HEK293 (cell line): ENCODE results near the gene ZNF462.

Source experiments
- CTCF ChIA-PET: fragments of 350-600 bp; formaldehyde crosslinking; extraction: SDS; loops from one replicate; lab custom pipeline; 2021; ENCODE audit warnings: antibody characterized with exemption; lab: Yijun Ruan, JAX
- POLR2A ChIA-PET: fragments of 300-600 bp; formaldehyde crosslinking; extraction: SDS; loops from one replicate; lab custom pipeline; 2020; ENCODE audit warnings: antibody characterized with exemption, inconsistent platforms; lab: Yijun Ruan, JAX
- H3K27ac ChIP-seq: fragments of 200-500 bp; sonication (Bioruptor generic); 2 replicates; pipeline ENCODE4 v1.5.1; 2014; ENCODE audit warnings: low read depth, low read length, control low read depth, inconsistent platforms; ENCODE audit errors: extremely low read depth
- H3K36me3 ChIP-seq, 2 experiments: fragments of 200-500 bp in 1 of 2; sonication (Bioruptor generic) in 1 of 2; 1 replicate in 1 of 2; 2 replicates in 1 of 2; pipeline ENCODE4 v1.5.1; 2014 to 2017; ENCODE audit warnings: inconsistent platforms in 2 of 2, low read length in 2 of 2; ENCODE audit not compliant: control insufficient read depth in 2 of 2, insufficient read depth in 1 of 2
- H3K4me1 ChIP-seq: fragments of 200-500 bp; sonication (Bioruptor generic); 2 replicates; pipeline ENCODE4 v1.5.1; 2014; ENCODE audit warnings: mild to moderate bottlenecking, low read length, inconsistent platforms; ENCODE audit not compliant: control insufficient read depth, insufficient read depth
- H3K4me3 ChIP-seq: 2 replicates; pipeline ENCODE4 v1.5.1; 2011; ENCODE audit warnings: low read depth, mild to moderate bottlenecking, control low read depth, low read length, moderate library complexity
- H3K9me3 ChIP-seq: fragments of 200-500 bp; sonication (Bioruptor generic); 2 replicates; pipeline ENCODE4 v1.5.1; 2014; ENCODE audit warnings: low read depth, low read length, inconsistent platforms; ENCODE audit not compliant: control insufficient read depth, insufficient read depth
- ATF2 ChIP-seq: fragments of 450-650 bp; formaldehyde crosslinking; IDR thresholded peaks from 2 replicates; pipeline ENCODE4 v1.5.1; 2016; ENCODE audit warnings: missing biosample characterization, missing genetic modification characterization, low read depth
- IKZF3 ChIP-seq: fragments of 450-650 bp; IDR thresholded peaks from 2 replicates; pipeline ENCODE4 v1.5.0; 2018; ENCODE audit warnings: missing biosample characterization, mild to moderate bottlenecking, missing genetic modification characterization, moderate library complexity
- KLF1 ChIP-seq: fragments of 450-650 bp; formaldehyde crosslinking; IDR thresholded peaks from 2 replicates; pipeline ENCODE4 v1.5.1; 2016; ENCODE audit warnings: missing biosample characterization, missing genetic modification characterization
- KLF17 ChIP-seq: fragments of 450-650 bp; formaldehyde crosslinking; IDR thresholded peaks from 2 replicates; pipeline ENCODE4 v1.5.1; 2016; ENCODE audit warnings: missing biosample characterization, missing genetic modification characterization
- MEIS1 ChIP-seq: sonication (generic); formaldehyde crosslinking; IDR thresholded peaks from 2 replicates; pipeline ENCODE4 v1.8.1; 2022; ENCODE audit warnings: missing genetic modification reagents, mild to moderate bottlenecking, borderline replicate concordance
- PATZ1 ChIP-seq: fragments of 450-650 bp; formaldehyde crosslinking; IDR thresholded peaks from 2 replicates; pipeline ENCODE4 v1.5.1; 2016; ENCODE audit warnings: missing biosample characterization, missing genetic modification characterization
- SCRT1 ChIP-seq: fragments of 450-650 bp; formaldehyde crosslinking; IDR thresholded peaks from 2 replicates; pipeline ENCODE4 v1.5.1; 2016; ENCODE audit warnings: missing biosample characterization, missing genetic modification characterization, borderline replicate concordance
- ZBTB11 ChIP-seq: fragments of 450-650 bp; formaldehyde crosslinking; conservative IDR thresholded peaks from 2 replicates; pipeline ENCODE4 v1.5.1; 2016; ENCODE audit warnings: low read depth, missing biosample characterization, missing genetic modification characterization
- ZBTB17 ChIP-seq: fragments of 450-650 bp; formaldehyde crosslinking; IDR thresholded peaks from 2 replicates; pipeline ENCODE4 v1.5.1; 2016; ENCODE audit warnings: missing biosample characterization, missing genetic modification characterization
- ZFP3 ChIP-seq: fragments of 450-650 bp; formaldehyde crosslinking; IDR thresholded peaks from 2 replicates; pipeline ENCODE4 v1.5.1; 2016; ENCODE audit warnings: low read depth, missing biosample characterization, missing genetic modification characterization
- ZNF114 ChIP-seq: fragments of 450-650 bp; formaldehyde crosslinking; IDR thresholded peaks from 2 replicates; pipeline ENCODE4 v1.5.0; 2017; ENCODE audit warnings: missing biosample characterization, missing genetic modification characterization
- ZNF140 ChIP-seq: fragments of 450-650 bp; formaldehyde crosslinking; IDR thresholded peaks from 2 replicates; pipeline ENCODE4 v1.5.1; 2016; ENCODE audit warnings: missing biosample characterization, missing genetic modification characterization
- ZNF157 ChIP-seq: fragments of 450-650 bp; formaldehyde crosslinking; IDR thresholded peaks from 2 replicates; pipeline ENCODE4 v1.5.1; 2016; ENCODE audit warnings: missing biosample characterization, missing genetic modification characterization
- ZNF2 ChIP-seq: fragments of 450-650 bp; formaldehyde crosslinking; IDR thresholded peaks from 2 replicates; pipeline ENCODE4 v1.5.1; 2016; ENCODE audit warnings: missing biosample characterization, missing genetic modification characterization
- ZNF211 ChIP-seq: fragments of 450-650 bp; formaldehyde crosslinking; IDR thresholded peaks from 2 replicates; pipeline ENCODE4 v1.5.1; 2016; ENCODE audit warnings: low read depth, missing biosample characterization, missing genetic modification characterization
- ZNF24 ChIP-seq: fragments of 450-650 bp; formaldehyde crosslinking; IDR thresholded peaks from 2 replicates; pipeline ENCODE4 v1.5.1; 2016; ENCODE audit warnings: missing biosample characterization, missing genetic modification characterization
- ZNF292 ChIP-seq: fragments of 450-650 bp; formaldehyde crosslinking; IDR thresholded peaks from 2 replicates; pipeline ENCODE4 v1.5.1; 2016; ENCODE audit warnings: low read depth, missing biosample characterization, missing genetic modification characterization, borderline replicate concordance
- ZNF302 ChIP-seq: fragments of 450-650 bp; formaldehyde crosslinking; IDR thresholded peaks from 2 replicates; pipeline ENCODE4 v1.5.1; 2016; ENCODE audit warnings: missing biosample characterization, missing genetic modification characterization, low read depth
- ZNF366 ChIP-seq: fragments of 450-650 bp; formaldehyde crosslinking; conservative IDR thresholded peaks from 2 replicates; pipeline ENCODE4 v1.5.1; 2016; ENCODE audit warnings: missing biosample characterization, missing genetic modification characterization
- ZNF398 ChIP-seq: fragments of 450-650 bp; formaldehyde crosslinking; IDR thresholded peaks from 2 replicates; pipeline ENCODE4 v1.5.1; 2017; ENCODE audit warnings: missing biosample characterization, missing genetic modification characterization
- ZNF473 ChIP-seq: fragments of 450-650 bp; formaldehyde crosslinking; IDR thresholded peaks from 2 replicates; pipeline ENCODE4 v1.5.1; 2017; ENCODE audit warnings: missing biosample characterization, missing genetic modification characterization
- ZNF529 ChIP-seq: fragments of 450-650 bp; formaldehyde crosslinking; IDR thresholded peaks from 2 replicates; pipeline ENCODE4 v1.5.1; 2017; ENCODE audit warnings: missing genetic modification characterization, missing biosample characterization; ENCODE audit not compliant: insufficient replicate concordance
- ZNF530 ChIP-seq: fragments of 450-650 bp; formaldehyde crosslinking; IDR thresholded peaks from 2 replicates; pipeline ENCODE4 v1.5.1; 2016; ENCODE audit warnings: low read depth, missing biosample characterization, missing genetic modification characterization
- ZNF677 ChIP-seq: fragments of 450-650 bp; IDR thresholded peaks from 2 replicates; pipeline ENCODE4 v1.5.0; 2018; ENCODE audit warnings: missing biosample characterization, mild to moderate bottlenecking, missing genetic modification characterization, moderate library complexity
- ZNF785 ChIP-seq: fragments of 450-650 bp; formaldehyde crosslinking; IDR thresholded peaks from 2 replicates; pipeline ENCODE4 v1.5.1; 2016; ENCODE audit warnings: missing biosample characterization, missing genetic modification characterization

ZNF462 gene

GRCh38 chr9:107043886-107044285, 180.9 kb downstream of the ZNF462 start:
- POLR2A ChIA-PET, result interaction anchor here (0.6 kb wide), 1 partner anchor 24 kb away, joined by 3 read pairs; no protein-coding TSS in a partner anchor

GRCh38 chr9:107044872-107045271, 181.9 kb downstream of the ZNF462 start:
- Histone ChIP-seq H3K4me3 (no peak overlapping the region), H3K4me1 (no peaks in the 10 kb centered on the region), H3K27ac (no peak overlapping the region), H3K36me3 (no peaks in the 10 kb centered on the region), H3K9me3 (no peaks in the 10 kb centered on the region)
- CTCF ChIA-PET, result interaction anchor here (0.7 to 1.7 kb wide), 7 partner anchors 10 to 111 kb away, joined by 3 to 6 read pairs (median 5); no protein-coding TSS in a partner anchor
- POLR2A ChIA-PET, result no interaction called here
- TF ChIP-seq MEIS1 (CRISPR knock-in tag), result no peak
- TF ChIP-seq ZBTB17, result no peak
- no peak for TF ChIP-seq KLF17
- TF ChIP-seq ZNF2, result no peak
- no peak for TF ChIP-seq ZNF677 (tag by site-specific recombination)
- TF ChIP-seq ZBTB11 (tag by site-specific recombination), result no peak
- no peak for TF ChIP-seq ZFP3 (tag by site-specific recombination)
- no peak for TF ChIP-seq ZNF292 (tag by site-specific recombination)
- no peak for TF ChIP-seq ZNF530
- no peak for TF ChIP-seq SCRT1
- no peak for TF ChIP-seq ZNF211 (tag by site-specific recombination)

More at GRCh38 chr9:107043886-107044285, 180.9 kb downstream of the ZNF462 start:
- CTCF ChIA-PET, result interaction anchor here (0.6 to 1.7 kb wide), 4 partner anchors 15 to 94 kb away, joined by 3 to 6 read pairs (median 6); no protein-coding TSS in a partner anchor
- Histone ChIP-seq H3K4me3 (no peak overlapping the region), H3K9me3 (no peaks in the 10 kb centered on the region), H3K27ac (no peak overlapping the region), H3K36me3 (no peaks in the 10 kb centered on the region), H3K4me1 (no peaks in the 10 kb centered on the region)
- TF ChIP-seq ZNF398 (tag by site-specific recombination), result no peak
- TF ChIP-seq ZNF473 (tag by site-specific recombination), result no peak
- TF ChIP-seq ATF2 (tag by site-specific recombination), result no peak
- no peak for TF ChIP-seq ZNF366 (tag by site-specific recombination)
- no peak for TF ChIP-seq ZNF157
- TF ChIP-seq ZNF292 (tag by site-specific recombination), result no peak
- no peak for TF ChIP-seq ZNF211 (tag by site-specific recombination)
- no peak for TF ChIP-seq ZNF529
- TF ChIP-seq PATZ1 (tag by site-specific recombination), result no peak
- TF ChIP-seq ZNF785 (tag by site-specific recombination), result no peak
- TF ChIP-seq KLF1 (tag by site-specific recombination), result no peak
- no peak for TF ChIP-seq ZNF302 (tag by site-specific recombination)
- no peak for TF ChIP-seq ZNF114 (tag by site-specific recombination)
- TF ChIP-seq IKZF3 (tag by site-specific recombination), result no peak
- TF ChIP-seq ZNF140 (tag by site-specific recombination), result no peak
- no peak for TF ChIP-seq ZNF677 (tag by site-specific recombination)
- no peak for TF ChIP-seq ZNF24 (tag by site-specific recombination)
